HS-5 (cell line): ENCODE measurements around the gene ZNF335.
"Not testable (repeated sequence)": the region's sequence is repeated elsewhere in the genome, so short reads cannot be mapped to it uniquely, and the experiment has no call there.

Source experiments
- DNase-seq: peaks from one replicate; pipeline ENCODE4 v3.0.0-alpha.2; 2012; ENCODE audit warnings: low read depth

Gene ZNF335

DNA sequence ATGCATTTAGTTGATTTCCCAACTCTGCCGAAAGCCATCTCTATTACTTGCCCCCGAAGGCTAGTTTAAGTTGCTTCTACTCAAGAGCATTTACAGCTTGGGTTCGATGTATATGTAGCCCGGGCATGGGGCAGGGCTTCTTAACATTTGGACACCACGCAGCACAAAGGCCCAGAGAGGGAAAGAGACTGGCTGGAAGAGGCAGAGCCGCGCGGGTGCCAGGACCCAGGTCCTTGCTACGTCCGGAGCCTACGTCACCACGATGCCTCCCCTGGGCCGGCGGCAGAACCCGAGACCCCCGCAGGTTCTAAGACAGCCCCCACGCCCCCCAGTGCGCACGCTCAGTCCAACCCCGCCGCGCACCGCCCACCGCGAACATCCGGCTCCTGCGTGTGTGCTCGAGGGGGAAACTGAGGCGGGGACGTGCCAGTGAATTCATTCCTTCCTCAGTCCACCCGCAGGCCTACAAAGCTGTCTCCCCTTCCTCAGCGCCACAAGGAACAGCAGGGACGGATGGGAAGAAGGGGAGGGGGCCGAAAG lies 37.9 kb downstream of the ZNF335 start:
- no peak for DNase-seq

DNA sequence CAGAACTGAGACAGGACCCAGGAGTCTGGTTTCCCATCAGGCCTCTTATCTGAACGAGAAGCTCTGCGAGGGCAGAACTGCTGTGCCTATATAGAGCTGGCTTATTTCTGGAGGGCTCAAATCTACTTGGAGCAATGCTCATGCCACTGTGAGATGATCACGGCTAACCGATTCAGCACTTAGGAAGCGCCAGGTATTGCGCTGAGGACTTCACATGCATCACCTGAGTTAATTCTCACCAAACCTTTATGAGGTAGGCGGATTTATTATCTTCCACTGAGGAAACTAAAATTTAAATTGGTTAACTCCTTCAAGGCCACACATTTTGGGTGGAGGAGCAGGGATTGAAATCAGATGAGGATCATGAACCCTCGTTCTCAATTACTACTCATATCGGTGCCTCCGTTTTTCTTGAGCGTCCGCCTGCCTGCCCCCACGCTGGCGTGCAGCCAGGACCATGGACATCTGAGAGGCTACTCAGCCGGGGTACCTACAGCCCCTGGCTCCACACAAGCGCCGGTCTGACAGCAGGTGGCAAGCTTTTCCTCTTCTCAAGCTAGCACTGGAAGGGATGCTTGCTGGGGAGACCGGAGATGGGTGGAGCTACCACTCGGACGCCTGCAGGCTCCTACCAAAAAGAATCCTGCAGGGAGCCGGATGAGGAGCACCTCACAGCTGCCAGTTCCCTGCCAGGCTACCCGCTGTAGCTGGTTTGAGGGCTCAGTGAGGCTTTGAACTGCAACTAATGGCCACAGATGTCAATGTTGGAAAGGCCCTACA lies 38.5 kb downstream of the ZNF335 start:
- peak; percentile 61 for DNase-seq

DNA sequence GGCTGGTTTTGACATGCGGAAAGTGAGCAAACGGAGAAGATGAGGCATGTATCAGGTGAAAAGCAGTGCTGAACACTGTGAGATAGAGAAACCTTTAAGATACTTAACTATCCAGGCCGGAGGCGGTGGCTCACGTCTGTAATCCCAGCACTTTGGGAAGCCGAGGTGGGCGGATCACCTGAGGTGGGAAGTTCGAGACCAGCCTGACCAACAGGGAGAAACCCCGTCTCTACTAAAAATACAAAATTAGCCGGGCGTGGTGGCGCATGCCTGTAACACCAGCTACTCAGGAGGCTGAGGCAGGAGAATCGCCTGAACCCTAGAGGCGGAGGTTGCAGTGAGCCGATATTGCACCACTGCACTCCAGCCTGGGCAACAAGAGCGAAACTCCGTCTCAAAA lies 40.3 kb downstream of the ZNF335 start:
- not testable (repeated sequence) for DNase-seq

DNA sequence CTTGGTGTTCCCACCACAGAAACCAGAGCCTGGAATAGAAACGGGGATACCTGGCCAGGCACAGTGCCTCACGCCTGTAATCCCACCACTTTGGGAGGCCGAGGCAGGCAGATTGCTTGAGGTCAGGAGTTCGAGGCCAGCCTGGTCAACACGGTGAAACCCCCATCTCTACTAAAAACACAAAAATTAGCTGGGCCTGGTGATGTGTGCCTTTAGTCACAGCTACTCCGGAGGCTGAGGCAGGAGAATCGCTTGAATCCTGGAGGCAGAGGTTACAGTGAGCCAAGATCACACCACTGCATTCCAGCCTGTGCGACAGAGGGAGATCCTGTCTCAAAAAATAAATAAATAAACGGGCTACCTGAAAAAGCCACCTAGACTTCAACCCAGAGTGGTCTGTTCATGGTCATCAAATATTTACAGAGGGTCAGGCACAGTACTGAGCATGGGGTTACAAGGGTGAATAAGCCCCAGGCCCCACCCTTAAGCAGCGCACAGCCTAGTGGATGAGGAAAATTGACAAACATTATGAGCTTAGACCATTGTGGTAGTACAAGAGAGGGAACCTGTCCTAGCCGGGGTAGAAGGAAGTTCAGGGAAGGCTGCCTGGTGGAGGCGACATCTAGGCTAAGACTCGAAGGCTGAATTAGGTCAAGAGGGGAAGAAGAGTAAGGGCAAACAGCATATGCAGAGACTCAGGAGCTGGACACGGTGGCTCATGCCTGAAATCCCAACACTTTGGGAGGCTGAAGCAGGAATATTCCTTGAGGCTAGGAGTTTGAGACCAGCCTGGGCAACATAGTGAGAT lies 44.7 kb downstream of the ZNF335 start:
- DNase-seq: no peak

DNA sequence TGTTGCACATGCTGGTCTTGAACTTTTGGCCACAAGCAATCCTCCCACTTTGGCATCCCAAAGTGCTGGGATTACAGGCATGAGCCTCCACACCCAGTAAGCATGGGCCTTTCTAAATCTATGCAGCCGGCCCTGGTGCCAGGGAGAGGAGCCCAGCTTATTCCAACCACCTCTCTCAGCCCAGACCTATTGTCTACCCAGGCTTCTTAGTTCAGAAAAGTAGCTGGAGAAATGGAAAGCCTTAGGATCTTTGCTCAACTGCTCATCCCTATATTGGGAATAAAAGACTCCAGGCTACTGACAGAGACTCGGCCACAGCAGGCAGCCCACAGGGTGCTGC lies 45.3 kb downstream of the ZNF335 start:
- no peak for DNase-seq

DNA sequence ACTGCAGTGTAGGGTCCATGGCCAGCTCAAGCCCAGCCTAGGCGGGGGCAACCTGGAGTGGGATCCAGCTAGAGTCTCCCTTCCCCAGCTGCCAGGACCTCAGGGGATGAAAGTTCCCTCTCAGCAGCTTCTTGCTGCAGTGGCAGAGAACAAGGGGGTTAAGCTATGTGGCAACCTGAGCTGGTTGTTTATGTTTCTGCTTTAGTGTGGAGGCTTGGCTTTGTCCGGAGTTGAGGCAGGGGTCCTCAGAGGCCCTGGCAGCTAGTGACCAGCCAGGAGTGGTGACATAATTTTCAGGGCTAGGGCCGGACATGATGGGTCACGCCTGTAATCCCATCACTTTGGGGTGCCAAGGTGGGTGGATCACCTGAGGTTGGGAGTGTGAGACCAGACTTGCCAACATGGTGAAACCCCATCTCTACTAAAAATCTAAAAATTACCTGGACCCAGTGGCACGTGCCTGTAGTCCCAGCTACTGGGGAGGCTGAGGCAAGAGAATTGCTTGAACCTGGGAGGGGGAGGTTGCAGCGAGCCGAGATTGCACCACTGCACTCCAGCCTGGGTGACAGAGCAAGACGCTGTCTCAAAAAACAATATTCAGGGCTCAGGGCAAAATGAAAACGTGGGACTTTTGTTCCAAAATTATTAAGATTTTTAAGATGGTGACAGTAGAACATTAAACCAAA lies 46.0 kb downstream of the ZNF335 start:
- DNase-seq: no peak

DNA sequence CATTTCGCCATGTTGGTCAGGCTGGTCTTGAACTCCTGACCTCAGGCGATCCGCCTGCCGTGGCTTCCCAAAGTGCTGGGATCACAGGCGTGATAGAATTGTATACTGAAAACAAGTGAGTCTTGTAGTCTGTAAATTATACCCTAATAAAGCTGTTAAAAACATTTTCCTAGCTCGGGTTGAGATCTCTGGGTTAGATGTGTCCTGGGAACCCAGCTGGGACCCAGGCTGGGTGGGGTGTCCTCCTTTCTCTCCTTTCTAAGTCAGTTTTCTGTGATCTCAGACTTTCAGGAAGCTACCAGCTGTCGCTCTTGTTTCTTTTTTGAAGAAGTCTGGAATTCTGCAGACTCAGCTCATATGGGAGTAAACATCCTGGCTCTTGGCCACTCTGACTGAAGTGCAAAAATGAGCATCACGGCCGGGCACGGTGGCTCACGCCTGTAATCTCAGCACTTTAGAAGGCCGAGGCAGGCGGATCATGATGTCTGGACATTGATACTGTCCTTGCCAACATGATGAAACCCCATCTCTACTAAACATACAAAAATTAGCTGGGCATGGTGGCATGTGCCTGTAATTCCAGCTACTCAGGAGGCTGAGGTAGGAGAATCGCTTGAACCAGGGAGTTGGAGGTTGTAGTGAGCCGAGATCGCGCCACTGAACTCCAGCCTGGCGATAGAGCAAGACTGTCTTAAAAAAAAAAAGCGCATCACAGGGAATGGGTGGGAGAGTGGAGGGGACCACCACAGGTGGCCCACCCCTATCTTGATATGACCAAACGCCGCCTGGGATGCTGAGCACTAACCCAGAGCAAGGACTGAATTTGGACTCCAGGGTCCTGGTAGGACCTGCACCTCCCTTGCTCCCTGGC lies 47.4 kb downstream of the ZNF335 start:
- DNase-seq: no peak

DNA sequence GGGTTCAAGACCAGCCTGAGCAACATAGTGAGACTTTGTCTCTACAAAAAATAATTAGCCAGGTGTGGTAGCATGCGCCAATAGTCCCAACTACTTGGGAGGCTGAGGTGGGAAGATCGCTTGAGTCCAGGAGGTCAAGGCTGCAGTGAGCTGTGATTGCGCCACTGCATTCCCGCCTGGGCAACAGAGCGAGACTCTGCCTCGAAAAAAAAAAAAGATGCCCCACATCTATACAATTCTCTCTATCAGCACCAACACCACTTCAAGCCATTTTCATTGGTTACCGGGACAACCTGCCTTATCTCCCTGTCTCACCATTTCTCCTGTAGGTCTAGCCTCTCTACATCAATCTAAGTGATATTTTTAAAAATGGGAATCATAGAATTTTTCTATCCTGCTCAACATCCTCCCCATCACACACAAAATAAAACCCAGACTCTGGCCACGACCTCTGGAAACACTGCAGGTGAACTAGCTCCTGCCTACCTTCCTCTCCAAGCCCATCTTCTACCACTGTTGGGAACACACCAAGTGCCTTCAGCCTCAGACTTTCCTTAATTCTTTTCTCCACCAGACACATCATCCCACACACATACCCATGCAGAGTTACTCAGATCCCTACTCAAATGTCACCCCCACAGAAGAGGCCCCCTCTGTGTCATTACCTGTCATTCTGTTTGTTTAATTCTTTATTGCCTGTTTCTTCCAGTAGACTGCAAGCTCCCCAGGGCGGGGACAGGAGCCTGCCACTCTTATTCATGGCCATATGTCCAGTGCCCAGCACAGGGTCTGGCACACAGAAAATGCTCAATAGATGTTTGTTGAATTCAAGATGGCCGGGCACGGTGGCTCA lies 50.4 kb downstream of the ZNF335 start:
- no peak for DNase-seq

DNA sequence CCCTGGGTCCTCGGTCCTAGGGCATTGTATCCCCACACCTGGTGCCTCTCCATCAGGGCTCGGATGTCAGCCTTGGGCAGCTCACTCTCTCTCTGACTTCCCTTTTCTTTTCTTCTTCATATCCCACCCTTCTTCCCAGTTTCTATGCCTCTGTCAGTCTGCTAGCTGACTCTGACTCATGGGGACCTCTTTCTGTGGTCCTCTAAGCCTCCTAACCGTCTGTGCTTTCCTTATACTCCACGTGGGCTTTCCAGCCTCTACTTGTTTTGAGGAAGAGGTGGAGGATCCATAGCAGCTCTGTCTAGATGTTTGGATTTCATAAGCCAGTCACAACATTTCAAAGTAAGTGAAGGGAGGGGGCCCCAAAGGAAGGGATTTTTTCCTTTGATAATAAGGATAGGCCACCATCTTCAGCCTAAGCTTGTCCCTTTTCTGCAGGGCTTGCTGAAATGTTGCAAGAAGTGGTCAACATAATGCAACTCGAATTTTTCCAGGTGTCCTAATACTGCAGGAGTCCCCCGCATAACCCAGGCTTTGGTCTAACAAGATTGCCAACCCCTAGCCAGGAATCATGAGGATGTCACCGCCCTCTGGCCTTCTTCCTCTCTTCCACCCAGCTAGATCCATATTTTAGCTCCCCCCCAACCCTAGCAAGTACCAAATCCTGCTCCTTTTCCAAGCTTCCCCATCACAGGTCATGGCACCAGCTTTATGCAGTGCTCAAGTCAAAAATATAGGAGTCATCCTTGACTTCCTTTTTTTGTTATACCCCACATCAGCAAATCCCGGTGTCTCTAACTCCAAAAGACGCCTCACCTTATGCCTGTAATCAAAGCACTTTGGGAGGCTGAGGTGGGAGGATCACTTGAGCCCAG lies 51.3 kb downstream of the ZNF335 start:
- DNase-seq: no peak

DNA sequence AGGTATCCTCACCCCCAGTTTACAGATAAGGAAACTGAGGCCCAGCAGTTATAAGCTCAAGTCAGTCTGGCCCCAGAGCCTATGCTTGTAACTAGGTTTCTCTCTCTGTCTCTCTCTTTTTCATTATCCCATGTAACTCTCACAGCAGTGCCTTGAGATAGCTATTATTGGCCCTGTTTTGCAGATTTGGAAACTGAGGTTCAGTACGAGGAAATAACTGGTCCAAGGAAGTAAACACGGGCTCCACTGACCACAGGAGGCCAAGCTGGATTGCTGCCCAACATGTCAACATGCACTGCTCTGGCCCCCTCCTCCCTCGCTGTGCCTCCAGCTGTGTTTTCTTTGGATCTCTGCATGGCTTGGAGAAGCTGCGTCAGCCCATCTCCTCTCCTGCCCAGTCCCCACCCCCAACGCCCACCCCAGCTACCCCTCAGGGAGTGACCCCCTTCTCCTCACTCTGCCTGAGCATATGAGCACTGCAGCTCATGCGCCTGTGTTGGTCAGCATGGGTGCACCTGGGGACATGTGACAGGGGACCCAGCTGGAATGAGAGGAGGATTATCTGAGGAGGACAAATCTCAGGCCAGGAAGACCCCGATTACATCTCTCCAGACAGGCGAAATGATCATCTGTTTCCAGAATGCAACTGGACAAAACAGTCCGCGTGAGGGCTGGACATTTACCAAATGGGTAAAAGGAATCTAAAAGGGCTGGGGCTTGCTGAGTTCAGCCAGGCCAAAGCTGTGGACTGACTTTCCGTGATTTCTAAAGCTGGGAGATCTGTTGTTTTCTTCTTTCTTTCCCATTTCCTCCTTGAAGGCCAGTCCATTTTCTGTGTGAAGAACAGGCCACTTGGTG lies 52.2 kb downstream of the ZNF335 start:
- no peak for DNase-seq

DNA sequence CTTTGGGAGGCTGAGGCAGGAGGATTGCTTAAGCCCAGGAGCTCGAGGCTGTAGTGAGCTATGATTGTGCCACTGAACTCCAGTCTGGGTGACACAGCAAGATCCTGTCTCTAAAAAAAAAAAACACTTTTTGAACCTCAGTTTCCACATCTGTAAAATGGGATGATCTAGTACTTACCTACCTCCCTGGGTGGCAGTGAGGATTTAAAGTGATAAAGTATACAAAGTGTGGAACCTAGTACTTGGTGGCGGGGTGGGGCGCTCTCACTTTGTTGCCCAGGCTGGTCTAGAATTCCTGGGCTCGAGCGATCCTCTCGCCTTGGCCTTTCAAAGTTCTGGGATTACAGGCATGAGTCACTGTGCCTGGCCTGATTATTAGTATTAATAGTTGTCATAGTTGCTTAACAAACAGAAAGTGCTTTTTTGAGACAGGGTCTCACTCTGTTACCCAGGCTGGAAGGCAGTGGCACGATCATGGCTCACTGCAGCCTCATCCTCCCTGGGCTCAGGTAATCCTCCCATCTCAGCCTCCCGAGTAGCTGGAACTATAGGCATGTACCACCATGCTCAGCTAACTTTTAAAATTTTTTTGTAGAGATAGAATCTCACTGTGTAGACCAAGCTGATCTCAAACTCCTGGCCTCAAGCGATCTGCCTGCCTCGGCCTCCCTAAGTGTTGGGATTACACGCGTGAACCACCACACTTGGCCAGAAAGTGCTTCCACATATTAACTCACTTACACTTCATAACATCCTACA lies 53.0 kb downstream of the ZNF335 start:
- no peak for DNase-seq

DNA sequence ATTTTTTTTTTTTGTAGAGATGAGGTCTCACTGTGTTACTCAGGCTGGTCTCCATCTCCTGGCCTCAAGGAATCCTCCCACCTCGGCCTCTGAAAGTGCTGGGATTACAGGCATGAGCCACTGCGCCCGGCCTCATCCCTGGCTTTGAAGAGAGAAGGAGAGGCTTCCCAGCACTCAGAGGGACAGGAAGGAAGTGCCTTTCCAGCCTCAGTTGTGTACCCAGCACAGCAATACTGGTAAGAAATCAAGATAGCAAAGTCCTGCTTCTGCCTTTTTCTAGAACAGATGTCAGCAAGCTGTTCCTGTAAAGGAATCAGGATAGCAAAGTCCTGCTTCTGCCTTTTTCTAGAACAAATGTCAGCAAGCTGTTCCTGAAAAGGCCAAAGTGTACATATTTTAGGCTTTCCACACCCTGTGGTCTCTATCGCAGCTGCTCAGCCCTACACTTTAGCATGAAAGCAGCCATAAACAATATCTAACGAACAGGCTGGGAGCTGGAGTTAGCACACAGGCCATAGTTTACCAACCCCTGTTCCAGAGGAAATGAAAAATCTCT lies 53.7 kb downstream of the ZNF335 start:
- DNase-seq: no peak

DNA sequence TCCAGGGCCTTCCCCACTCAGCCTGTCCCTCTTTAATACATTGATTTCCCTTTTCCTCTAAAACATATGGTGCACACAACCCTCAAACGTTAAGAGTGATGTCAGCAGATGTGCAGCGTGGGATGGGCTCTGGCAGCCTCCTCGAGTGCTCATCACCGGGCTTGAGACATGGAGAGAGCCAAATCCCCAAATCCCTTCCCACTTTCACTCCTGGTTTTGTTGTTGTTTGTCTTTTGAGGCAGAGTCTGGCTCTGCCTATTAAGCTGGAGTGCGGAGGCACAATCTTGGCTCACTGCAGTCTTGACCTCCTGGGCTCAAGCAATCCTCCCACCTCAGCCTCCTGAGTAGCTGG lies 54.2 kb downstream of the ZNF335 start:
- no peak for DNase-seq

DNA sequence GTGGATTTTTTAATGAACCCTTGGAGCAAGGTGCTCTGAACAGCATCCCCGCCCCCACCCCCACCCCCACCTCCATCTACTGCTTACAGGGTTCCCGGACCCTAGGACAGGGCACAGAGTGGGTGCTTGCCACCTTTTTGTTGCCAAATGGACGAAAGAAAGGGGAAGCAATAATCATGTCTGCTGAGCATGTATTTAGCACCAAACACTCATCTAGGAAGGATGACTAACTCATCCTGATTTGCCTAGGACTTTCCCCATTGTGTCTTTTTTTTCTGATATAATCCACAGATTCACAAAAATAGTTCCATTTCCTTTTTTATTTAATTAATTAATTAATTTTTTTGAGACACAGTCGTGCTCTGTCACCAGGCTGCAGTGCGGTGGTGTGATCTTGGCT lies 58.9 kb downstream of the ZNF335 start:
- DNase-seq: no peak

DNA sequence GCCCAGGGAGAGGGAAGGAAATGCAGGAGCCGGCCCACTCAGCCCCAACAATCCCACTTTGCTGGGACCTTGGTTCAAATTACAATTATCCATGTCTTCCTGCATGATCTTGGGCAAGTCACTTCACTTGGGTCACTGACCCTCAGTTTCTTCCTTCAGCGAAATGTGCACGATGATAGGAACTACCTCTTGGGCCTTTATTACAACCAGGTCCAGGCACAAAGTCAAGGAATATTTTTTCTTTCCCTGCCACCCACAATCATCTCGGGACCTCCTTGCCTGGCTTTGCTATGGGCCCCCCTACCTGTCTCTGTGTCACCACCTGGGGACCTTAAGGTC lies 59.7 kb downstream of the ZNF335 start:
- DNase-seq: no peak

DNA sequence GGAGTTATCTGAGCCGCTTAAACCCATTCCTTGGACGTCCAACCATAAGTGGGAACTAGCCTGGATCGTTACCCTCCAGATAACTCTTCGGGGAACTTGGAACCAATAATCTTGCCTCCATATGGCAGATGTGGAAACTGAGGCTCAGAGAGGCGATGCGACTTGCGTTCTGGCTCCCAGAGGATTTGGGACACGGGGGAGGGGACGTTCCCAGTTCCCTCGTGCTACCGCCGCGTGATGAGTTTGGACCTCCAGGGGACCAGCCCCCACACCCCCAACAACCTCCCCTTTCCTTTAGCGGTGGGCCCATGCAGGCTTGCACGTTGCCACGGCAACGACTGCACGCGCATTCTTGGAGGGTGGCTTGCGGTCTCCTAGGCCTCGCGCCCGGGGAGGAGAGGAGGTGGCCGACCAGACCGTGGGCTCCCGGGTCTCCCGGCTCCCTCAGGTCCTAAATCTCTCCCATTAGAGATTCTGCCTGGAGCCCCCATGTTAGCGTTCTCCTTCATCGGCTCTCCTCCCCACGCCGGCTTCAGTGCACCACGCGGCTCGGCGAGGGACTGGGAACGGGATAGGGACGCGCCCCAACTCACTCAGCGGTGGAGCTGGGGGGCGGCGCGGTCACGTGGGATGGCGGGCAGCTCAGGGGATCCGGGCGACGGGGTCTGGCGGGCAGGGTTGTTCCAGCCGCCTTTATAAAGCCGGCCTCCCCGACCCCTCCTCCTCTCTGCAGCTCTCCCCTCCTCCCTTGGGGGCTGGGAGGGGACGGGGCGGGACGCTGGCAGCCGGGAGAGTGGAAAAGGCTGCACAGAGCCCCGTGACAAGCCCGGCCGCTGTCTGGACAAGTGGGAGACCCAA lies 60.3 kb downstream of the ZNF335 start, which contains the start of gene PLTP:
TSS of gene PLTP (minus strand) at position 670 of the 858 bp plus-strand sequence. CDS start 703 bp downstream, outside the sequence.
- no peak for DNase-seq
